GM21447 (cell line): ENCODE measurements around the gene RTKN.
"Not testable (repeated sequence)": the region's sequence is repeated elsewhere in the genome, so short reads cannot be mapped to it uniquely, and the experiment has no call there.

Source experiments
- ATAC-seq: cut with Tn5 transposase; IDR thresholded peaks from one replicate; pipeline ENCODE4 v1.9.1; 2021; ENCODE audit not compliant: unreplicated experiment

RTKN gene

DNA sequence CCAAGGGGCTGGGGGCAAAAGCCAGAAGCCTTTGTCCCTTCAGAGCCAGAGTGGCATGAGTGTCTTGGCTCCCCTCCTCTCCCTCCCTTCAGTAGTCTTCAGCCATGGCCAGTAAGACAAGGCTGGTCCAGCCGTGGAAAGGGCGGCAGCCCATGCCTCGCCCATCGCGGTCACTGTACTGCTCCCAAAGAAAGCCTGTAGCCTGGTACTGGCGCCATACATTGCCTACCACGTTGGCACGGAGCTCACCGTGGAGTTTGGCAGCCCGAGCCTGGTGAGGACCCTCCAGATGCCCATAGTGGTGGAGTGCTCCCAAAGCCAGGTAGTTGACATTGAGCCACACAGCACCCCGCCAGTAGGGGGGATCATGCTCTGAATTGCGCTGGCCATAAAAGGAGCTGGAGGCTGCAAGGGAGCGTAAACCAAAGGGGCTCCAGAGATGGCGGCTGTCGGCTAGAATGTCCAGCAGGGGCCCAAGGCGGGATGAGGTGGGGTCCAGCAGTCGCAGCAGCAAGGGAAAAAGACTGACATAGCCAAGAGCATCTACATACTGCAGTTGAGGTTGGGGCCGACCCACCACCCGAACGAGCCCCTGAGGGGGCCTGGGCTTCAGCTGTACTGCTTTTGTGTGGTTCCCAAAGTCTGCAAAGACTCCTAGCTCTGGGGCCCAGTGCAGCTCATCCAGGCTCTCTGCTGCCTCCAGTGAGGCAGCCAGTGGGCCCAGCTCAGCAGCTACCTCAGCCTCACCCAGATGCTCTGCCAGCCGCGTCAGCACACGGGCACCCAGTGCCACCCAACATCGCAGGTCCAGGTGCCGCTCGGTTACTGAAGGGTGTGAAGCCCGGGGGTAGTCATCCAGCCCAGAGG is 19.7 kb upstream of the RTKN start:
- ATAC-seq: no peak

DNA sequence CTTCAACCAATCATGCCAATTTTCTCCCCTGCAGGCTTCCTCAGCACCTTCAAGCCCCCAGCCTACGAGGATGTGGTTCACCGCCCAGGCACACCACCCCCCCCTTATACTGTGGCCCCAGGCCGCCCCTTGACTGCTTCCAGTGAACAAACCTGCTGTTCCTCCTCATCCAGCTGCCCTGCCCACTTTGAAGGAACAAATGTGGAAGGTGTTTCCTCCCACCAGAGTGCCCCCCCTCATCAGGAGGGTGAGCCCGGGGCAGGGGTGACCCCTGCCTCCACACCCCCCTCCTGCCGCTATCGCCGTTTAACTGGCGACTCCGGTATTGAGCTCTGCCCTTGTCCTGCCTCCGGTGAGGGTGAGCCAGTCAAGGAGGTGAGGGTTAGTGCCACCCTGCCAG is 18.4 kb upstream of the RTKN start:
- ATAC-seq: not testable (repeated sequence)

- ATAC-seq: not testable (repeated sequence)
Measured at GRCh38 chr2:74459503-74460118, 17.9 kb upstream of the RTKN start.

- no peak for ATAC-seq
Measured at GRCh38 chr2:74458938-74459363, 17.2 kb upstream of the RTKN start.

DNA sequence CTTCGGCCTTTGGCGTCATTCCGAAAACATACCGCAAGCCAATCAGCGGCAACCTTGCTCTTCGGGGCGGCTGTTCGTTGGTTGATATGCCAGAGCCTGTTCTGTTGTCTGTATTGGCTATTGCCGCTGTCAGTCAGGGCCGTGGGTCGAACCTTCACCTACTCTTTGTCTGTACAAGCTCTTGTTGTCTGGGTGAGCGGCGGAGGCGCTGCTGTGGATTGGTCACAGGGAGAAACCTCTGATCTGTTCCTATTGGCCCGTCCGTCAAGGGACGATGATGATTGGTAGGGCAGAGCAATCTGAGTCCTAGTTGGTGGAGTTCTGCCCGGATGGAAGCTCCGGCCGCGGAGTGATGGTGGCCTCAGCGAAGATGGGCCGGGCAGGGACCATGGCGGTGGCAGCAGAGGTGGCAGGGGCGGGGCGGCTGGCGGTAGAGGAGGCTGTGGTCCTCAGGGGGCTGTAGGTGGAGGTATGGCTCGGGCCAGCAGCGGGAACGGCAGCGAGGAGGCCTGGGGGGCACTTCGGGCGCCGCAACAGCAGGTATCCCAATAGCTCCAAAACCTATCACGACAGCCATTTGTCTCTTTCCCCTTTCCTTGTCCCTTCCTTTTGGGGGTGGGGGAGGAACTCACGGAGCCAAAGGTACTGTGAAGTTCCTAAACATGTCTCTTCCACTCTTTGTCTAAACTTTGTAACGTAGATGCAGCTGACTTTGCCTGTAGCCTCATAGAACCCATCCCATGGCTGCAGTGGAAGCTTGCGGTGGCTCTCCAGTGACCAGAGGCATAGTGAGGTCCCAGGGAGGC is 16.6 kb upstream of the RTKN start, which contains the start of gene WBP1:
WBP1 (plus strand) TSS at position 307 of the 806 bp plus-strand sequence; CDS start at position 472, 165 bp downstream.
- ATAC-seq: peak; percentile 86

- ATAC-seq: peak; percentile 30
Measured at GRCh38 chr2:74457549-74458131, 15.9 kb upstream of the RTKN start.

- no peak for ATAC-seq
Measured at GRCh38 chr2:74457129-74457548, 15.4 kb upstream of the RTKN start.

GRCh38 chr2:74454654-74455511 is 13.1 kb upstream of the RTKN start, which contains the start of gene INO80B:
TSS of gene INO80B (plus strand) at chr2:74455087. CDS start at chr2:74455117, 30 bp downstream.
- peak; percentile 38 for ATAC-seq

GRCh38 chr2:74450570-74451190 is 8.9 kb upstream of the RTKN start:
- ATAC-seq: no peak

- no peak for ATAC-seq
Measured at GRCh38 chr2:74448771-74449170, 7.0 kb upstream of the RTKN start.

DNA sequence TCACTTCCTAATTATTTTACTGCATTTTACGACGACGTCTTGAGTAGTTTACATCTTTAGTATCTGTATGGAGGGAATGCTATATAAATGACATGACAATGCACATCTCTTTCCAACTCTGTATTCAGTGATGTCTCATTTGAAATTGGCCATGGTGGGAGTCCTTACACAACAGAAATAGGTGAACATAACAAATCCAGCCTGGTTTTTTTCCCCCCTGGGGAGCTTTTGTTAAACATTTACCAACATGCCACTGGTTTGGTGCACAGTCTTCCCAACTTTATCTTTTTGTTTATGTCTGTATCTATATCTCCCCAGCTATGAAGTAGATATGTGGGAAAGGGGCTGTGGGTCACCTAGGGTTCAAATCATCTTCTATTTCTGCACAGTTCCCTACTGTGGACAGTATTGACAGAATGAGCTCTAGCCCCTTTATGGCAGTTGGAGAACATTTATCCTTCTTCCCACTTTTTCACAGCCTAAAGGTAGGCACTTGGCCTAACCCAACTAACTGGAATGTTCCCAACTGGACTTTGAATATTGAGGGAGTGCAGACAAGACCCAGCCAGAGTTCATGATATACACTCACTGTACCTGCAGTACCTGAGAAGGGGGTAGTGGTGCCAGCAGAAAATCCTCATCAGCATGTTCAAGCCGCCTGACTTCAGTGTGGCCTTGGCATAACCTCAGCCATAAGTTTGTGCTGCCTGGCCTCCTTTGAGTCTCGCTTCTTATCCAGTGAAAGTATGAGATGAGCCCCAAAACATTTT is 5.7 kb upstream of the RTKN start:
- no peak for ATAC-seq

- no peak for ATAC-seq
Measured at GRCh38 chr2:74444498-74445318, 3.0 kb upstream of the RTKN start.

DNA sequence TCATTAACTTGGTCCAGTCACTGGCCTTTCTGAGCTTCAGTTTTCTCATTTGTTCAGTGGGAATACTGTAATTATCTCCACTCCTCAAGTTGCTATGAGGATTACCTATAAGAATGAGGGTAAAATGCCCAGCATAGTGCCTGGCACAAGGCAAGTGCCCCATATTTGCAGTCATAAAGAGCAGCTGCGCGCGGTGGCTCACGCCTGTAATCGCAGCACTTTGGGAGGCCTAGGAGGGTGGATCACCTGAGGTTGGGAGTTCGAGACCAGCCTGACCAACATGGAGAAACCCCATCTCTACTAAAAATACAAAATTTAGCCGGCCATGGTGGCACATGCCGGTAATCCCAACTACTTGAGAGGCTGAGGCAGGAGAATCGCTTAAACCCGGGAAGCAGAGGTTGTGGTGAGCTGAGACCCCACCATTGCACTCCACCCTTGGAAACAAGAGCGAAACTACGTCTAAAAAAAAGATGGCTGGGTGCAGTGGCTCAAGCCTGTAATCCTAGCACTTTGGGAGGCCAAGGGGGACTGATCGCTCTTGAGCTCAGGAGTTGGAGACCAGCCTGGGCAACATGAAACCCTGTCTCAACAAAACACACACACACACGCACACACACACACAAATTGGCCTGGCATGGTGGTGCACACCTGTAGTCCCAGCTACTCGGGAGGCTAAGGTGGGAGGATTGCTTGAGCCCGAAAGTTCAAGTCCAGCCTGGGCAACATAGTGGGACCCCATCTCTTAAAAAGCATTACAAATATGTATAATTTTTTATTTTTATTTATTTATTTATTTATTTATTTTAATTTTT is 953 bp upstream of the RTKN start:
- ATAC-seq: not testable (repeated sequence)

DNA sequence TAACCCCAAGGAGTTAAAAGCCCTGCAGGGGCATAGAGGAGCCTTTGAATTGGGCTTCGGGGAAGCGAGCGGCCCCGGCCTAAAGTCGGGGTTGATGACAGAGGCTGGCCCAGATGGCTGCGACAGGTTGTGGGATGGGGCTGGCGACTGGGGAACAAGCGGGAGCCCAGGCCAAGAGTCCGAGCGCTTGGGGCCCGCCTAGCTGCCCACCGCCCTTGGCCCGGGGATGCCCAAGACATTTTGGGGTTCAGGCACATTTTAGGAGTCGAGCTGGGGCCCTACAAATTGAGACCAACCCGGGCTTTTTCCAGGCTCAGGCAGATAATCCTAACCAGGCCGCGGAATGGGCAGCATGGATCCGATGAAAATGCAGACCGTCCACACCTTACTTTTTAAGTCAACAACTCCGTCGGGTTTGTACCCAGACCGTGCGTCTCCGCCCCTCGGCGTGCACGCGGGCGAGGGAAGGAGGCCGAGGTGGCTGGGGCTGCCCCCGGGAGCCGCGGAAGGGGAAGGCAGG is 507 bp downstream of the RTKN start:
- no peak for ATAC-seq

DNA sequence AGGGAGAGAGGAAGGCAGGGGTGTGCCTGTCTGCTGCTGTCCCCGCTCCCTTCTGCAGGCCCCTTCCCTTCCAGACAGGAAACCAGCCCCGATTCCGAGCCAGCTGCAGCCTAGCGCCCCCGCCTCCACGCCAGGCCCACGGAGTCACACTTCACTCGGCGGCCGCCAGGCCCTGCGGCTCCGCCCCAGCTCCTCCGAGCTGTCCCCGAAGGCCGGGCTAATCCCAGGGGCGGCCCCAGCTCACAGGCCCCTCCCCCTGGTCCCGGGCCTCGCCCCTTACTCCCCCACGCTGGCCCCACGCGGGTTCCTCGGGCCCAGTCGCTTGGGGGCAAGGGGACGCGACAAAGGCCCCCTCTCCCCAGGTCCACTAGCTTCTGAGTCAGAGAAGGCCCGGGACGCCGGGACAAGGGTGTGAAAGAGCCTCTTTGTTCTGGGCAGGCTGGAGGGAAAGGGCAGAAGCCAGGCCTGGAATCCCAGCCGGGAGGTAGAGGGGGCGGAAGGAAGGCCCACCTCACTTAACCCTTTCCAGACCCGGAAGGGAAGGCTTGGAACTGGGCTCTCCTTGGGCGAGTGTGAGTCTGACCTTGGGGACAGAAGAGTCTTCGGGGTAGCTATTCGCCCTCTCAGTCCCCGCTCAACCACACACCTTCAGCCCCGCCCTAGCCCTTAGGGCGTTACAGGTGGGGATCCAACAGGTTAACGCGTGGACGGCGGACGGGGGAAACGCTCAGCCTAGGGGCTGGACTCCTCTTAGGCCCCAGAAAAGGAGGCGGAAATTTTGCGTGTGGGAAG is 1.2 kb downstream of the RTKN start:
- ATAC-seq: peak; percentile 87

GRCh38 chr2:74439803-74440377 is 1.8 kb downstream of the RTKN start:
- no peak for ATAC-seq
